ENCODE results near the gene AMOTL1. TPM values are rescaled to one million over a fixed set of nuclear protein-coding genes. Genes with fewer than 3 reads are reported as not detected.

Gene AMOTL1
- total and polyA plus RNA-seq, 2 of the 8 experiments (the other 6 are each of a cell fraction or from before 2014, with no cell fraction given) = 9.0 to 27.6 TPM

- Histone ChIP-seq H2BK12ac (ENCODE audit: low read depth, low read length) (no peak overlapping the region), H2BK20ac (ENCODE audit: low read length) (no peak overlapping the region), H2AFZ (ENCODE audit: low read length) (no peak overlapping the region), H3K36me3 (ENCODE audit: control insufficient read depth in 2 of 4, insufficient read depth in 4 of 4, low read length in 3 of 4) (no peaks in the 10 kb centered on the region), H3K9ac (replicated peaks in 1 of 4; ENCODE audit: extremely low read depth in 1 of 4, low read depth in 3 of 4, low read length in 3 of 4) (no peak overlapping the region), H3K4me1 (replicated peaks in 1 of 4; ENCODE audit: control insufficient read depth in 3 of 4, insufficient read depth in 4 of 4, low read length in 3 of 4) (peaks cover 0 to 19% (median 14%) of the 10 kb centered on the region in 4 experiments; a peak in 6 of 7 replicates), H3K14ac (ENCODE audit: insufficient read length) (no peak overlapping the region), H3K27me3 (replicated peaks in 1 of 4; ENCODE audit: control insufficient read depth in 3 of 4, extremely low read depth in 1 of 4, insufficient read depth in 3 of 4, low read length in 3 of 4) (peaks cover 0 to 29% (median 26%) of the 10 kb centered on the region in 4 experiments; a peak in 6 of 7 replicates), H3K9me3 (ENCODE audit: insufficient read depth in 2 of 2, low read depth in 1 of 2, low read length in 1 of 2) (no peaks in the 10 kb centered on the region; a peak in 1 of 4 replicates), H3K79me1 (ENCODE audit: low read depth, low read length) (peaks cover 4% of the 10 kb centered on the region; the same call in 1 of the 2 replicates), H4K20me1 (replicated peaks in 1 of 2; ENCODE audit: control insufficient read depth in 1 of 2, insufficient read depth in 2 of 2, low read length in 2 of 2) (peaks cover 0 to 11% of the 10 kb centered on the region in 2 experiments), H2BK120ac (replicated peaks; ENCODE audit: low read depth, low read length) (no peak overlapping the region), H3K56ac (replicated peaks; ENCODE audit: insufficient read length, low read depth, low read length) (no peak overlapping the region), H4K8ac (ENCODE audit: extremely low read depth, insufficient read depth, low read length) (no peak overlapping the region), H4K91ac (replicated peaks; ENCODE audit: insufficient read length, low read length) (no peak overlapping the region), H3K18ac (ENCODE audit: extremely low read depth, low read length) (no peak overlapping the region), H3K4ac (replicated peaks; ENCODE audit: insufficient read length, low read depth, low read length) (no peak overlapping the region), H3K23ac (ENCODE audit: insufficient read length) (no peak overlapping the region), H2BK15ac (ENCODE audit: low read length) (no peak overlapping the region), H3K4me2 (ENCODE audit: insufficient read depth in 1 of 2, low read depth in 2 of 2, low read length in 2 of 2) (no peak overlapping the region; a peak in 1 of 4 replicates), H4K5ac (ENCODE audit: insufficient read length, low read depth, low read length) (no peak overlapping the region), H2BK5ac (ENCODE audit: low read depth, low read length) (no peak overlapping the region), H3K79me2 (ENCODE audit: control insufficient read depth in 1 of 2, insufficient read depth in 2 of 2, low read length in 2 of 2) (peaks cover 13 to 75% of the 10 kb centered on the region in 2 experiments), H3K23me2 (ENCODE audit: low read depth, low read length) (peaks cover 9% of the 10 kb centered on the region), H3K4me3 (ENCODE audit: extremely low read depth in 1 of 4, insufficient read depth in 2 of 4, low read depth in 3 of 4, low read length in 4 of 4) (no peak overlapping the region), H3K27ac (ENCODE audit: low read depth, low read length) (no peak overlapping the region), H2AK5ac (ENCODE audit: low read depth, low read length) (no peak overlapping the region)
- DNase-seq (ENCODE audit: low read depth in 1 of 2, low spot score in 2 of 2) = no peak
- POLR2A ChIA-PET (ENCODE audit: partially characterized antibody) = interaction anchor here (1.0 to 1.3 kb wide), 2 partner anchors 112 to 124 kb away, joined by 3 read pairs; no protein-coding TSS in a partner anchor
- 86% methylated on average over 2 of the region's 2 CpGs; no CpG with 5 or more reads in 1 of the 2 experiments for WGBS, 2 experiments (ENCODE audit: extremely low coverage in 1 of 2, insufficient coverage in 1 of 2, insufficient read length in 1 of 2, insufficient replicate concordance in 2 of 2, low coverage in 1 of 2, low lambda C conversion rate in 2 of 2, missing lambda C conversion rate in 1 of 2)
- CTCF ChIA-PET (ENCODE audit: partially characterized antibody) = interaction anchor here (0.8 to 2.4 kb wide), 4 partner anchors 9 to 148 kb away, joined by 3 to 14 read pairs (median 5); no protein-coding TSS in a partner anchor
- no peak for FAIRE-seq
Observed at GRCh38 chr11:94771390-94771789, 3.2 kb downstream of the AMOTL1 start.
